OCI-M2 (cell line): Measurements from ENCODE around the gene CTDP1.
"Not testable (repeated sequence)": the region's sequence is repeated elsewhere in the genome, so short reads cannot be mapped to it uniquely, and the experiment has no call there.

ENCODE experiments used
- DNase-seq: peaks from one replicate; lab custom pipeline; 2025; ENCODE audit not compliant: unreplicated experiment; lab: John Stamatoyannopoulos, UW

CTDP1 gene

DNA sequence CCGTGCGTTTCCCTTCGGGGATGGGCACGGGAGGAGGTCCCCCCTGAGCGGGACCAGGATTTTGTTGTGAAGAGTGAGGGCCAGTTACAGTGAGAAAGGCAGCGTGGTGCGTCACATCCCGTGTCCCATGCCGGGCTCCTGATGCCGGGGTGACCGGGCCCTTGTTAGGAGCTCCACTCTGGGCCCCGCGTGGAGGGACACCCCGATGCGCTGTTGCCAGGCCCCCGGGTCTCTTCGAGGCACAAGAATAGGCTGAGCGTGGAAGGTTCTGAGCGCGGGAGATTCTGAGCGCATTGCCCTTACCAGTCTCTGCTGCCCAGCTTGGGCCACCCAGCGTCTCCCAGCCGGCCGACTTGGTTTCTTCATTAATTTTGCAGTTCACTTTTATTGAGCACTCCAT is 17.6 kb downstream of the CTDP1 start:
- DNase-seq, result no peak

DNA sequence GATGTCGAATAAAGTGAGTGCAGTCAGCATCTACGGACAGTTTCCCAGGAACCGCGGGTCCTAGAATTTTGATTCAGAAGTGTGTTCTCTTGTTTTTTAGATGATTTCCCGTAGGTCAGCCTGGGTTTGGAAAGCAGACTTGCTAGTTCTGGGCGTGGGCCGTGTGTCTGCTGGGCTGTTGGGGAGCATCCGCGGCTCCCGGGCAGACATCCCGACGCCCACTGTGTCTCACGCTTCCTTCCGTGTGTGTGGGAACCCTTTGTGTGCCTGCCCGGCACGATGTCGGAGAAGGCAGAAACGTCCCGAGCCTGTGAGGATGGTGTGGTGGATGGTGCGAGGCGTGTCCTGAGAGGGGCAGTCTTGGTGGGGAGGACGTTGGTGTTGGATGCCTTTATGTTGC is 18.4 kb downstream of the CTDP1 start:
- DNase-seq, result no peak

DNA sequence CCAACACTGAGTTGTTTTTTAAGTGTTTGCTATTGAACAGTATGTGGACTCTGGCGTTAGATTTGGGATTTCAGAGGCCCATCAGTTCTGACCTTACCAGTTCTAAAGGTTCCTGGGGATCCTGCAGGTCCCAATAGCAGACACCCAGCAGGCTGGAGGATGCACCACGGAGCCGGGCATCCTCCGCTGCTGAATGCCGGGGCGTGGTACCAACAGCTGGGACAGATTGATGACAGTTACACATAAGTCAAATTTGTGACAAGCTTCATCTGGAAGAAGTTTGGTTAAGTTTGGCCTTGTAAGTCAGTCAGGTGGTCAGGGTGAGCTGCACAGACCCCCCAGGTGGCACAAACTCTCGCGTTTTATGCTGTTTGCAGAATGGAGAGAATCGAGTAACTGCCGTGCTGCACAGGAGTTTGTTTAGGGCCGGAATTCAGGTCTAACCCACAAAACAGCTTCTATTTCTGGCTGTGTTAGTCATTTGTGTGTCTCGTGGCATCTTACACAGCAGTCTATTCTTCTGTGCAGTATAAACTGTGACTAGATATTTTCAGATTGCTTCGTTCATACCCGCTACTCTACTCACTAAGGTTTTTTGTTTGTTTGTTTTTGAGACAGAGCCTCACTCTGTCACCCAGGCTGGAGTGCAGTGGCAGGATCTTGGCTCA is 19.2 kb downstream of the CTDP1 start:
- no peak for DNase-seq

DNA sequence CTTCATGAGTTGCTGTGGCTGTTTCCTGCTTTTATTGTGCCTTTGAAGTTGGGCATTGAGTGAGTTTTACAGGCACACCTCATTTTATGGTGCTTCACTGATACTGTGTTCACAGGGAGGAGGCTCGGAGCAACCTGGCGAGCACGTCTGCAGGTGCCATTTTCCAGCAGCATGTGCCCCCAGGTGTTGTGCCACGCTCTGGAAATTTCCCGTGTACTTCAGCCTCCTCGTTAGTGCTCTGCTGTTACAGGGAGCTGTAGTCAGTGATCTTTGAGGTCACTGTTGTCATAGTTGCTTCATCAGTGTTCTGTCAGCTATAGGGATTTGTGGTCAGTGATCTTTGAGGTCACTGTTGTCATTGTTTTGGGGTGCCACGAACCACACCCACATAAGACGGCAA is 20.1 kb downstream of the CTDP1 start:
- no peak for DNase-seq

DNA sequence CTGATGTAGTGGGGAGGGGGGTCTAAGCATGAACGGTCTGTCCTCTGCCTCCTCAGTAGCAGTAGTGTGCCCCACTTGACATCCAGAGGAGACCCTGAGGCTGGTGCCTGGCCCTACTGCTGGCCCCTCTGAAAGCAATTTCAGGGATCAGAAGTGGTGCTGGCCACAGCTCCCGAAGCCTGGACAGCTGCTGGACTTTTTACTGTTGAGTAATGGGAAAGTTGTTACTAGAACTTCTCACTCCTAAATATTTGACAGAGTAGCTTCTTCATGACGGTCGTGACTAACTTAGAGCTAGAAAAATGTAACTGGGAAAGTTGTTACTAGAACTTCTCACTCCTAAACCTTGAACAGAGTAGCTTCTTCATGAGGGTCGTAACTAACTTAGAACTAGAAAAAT is 23.3 kb downstream of the CTDP1 start:
- no peak for DNase-seq

DNA sequence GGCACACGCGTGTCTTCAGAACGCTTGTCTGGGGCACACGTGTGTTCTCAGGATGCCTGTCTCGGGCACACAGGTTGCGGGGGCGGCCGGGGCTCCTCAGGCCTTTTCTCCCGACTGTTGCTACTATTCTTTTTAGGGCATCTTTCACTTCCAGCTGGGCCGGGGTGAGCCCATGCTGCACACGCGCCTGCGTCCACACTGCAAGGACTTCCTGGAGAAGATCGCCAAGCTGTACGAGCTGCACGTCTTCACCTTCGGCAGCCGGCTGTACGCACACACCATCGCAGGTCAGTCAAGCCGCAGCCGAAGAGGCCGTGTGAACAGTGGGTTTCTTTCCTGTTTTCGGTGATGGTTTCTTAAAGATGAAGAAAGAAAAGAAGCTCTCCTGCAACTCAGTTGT is 25.0 kb downstream of the CTDP1 start:
- DNase-seq, result no peak

DNA sequence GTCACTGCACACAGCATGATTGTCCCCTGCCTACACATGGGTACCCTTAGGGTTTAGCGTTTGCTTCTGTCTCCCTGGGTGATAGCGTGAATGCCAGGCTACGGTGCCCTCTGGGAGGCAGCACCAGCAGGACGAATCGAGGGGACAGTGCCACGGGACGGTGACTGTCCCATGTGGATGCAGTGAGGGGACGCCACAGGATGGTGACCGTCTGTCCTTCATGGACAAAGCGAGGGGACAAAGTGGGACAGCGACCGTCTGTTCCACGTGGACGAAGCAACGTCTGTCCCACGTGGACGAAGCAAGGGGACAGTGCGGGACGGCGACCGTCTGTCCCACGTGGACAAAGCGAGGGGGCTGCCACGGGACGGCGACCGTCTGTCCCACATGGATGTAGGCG is 25.7 kb downstream of the CTDP1 start:
- DNase-seq, result no peak

DNA sequence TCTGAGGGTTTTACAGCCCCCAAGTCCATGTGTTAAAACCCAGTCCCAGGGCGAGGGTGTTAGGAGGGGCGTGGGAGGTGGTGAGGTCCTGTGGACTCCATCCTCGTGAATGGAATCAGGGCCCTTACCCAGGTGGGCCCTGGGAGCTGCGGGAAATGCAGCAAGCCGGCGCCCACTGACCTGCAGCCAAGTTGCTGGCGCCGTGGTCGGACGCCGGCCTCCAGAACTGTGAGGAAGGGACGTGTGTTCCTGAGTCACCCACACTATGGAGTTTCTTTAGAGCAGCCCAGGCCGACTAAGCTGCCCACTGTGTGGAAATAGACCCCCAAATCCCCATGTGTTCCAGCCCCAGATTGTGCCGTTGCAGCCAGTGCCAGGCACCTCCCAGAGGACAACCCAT is 26.4 kb downstream of the CTDP1 start:
- no peak for DNase-seq

DNA sequence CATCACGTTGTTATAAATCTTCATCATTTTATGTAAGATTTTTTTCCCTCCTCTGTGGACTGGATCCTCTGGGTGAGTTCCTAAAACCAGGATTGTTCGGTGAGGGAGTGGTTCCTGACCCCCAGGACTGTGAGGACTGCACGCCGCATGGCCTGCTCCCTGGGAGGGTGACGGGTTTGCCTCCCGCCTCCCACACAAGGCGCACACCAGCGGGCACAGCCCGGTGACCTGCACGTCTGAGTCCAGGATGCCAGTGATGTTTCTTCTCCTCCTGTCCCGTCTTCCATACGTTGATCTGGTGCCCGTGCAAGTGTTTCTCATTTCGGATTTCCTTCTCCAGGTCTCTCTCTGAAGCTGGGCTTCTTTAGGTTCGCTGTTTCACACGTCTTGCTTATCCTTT is 27.1 kb downstream of the CTDP1 start:
- DNase-seq, result no peak

DNA sequence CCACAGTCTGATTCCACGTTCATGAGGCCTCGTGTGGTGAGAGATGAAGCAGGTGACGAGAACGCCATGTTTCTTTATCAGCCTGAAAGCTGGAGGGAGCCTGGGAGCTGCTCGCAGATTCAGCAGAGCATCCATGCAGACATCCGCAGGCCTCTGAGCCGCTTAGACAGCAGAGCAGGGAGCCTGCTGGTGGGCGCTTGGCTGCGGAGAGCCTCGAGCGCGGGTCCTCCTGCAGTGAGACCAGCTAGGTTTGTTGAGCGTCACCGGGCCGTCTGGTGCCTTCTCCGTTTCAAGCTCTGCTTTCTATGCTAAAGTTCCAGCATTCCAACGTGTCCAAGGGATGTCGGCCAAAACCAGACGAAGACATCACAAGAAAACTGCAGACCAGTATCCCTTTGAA is 27.6 kb downstream of the CTDP1 start:
- no peak for DNase-seq

DNA sequence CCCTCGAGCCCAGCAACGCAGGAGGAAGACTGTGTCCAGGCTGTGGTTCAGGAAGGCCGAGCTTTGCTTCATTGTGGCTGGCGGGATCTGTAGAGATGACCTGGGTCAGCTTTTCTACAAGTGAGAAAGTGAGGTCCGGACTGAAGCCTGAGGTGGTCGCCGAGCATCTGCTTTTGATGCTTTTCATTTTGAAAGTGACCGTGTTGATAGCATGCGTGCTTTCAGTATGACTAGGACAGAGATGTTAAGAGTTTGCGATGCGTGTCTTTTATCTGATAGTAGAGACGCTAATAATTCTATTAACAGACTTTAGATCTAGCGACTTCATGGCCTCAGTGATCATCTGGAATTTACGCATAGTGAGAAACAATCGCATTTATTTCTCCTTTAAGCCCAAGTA is 28.1 kb downstream of the CTDP1 start:
- no peak for DNase-seq

DNA sequence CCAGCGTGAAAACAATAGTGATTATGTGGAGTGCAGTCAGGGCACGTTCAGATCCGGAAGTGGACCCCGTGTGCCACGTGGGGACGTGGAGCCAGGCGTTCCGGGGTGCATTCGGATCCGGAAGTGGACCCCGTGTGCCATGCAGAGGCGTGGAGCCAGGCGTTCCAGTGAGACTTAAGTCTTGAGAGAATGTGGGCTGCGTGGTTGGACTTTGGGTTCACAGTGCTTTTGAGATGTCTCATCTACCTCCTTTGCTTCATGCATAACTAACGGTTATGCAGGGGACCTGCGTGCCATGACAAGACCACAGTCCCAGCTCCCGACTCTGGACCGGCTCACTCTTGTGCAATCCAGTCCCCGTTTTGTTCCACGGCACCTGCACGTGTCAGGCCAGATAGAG is 28.8 kb downstream of the CTDP1 start:
- DNase-seq, result no peak

DNA sequence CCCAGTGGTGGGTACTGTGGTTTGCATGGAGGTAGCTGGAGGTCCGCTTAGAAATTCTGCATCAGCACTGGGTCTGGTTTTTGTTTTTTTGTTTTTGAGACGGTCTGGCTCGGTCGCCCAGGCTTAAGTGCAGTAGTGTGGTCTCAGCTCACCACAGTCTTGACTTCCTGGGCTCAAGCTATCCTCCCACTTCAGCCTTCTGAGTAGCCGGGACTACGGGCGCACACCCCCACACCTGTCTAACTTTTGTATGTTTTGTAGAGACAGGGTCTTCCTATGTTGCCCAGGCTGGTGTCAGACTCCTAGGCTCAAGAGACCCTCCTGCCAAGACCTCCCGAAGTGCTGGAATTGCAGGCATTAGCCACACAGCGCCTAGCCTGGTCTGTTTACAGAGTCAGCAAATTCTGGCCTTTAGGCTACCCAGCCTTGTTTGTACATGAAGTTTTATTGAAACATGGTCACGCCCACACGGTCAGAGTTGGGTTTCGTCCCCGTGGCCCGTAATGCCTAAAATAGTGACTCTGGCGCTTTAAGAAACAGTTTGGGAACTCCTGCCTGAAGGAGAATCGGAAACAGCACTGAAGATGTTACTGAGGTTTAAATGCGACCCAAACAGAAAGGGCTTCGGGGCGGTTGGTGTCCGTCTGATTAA is 32.7 kb downstream of the CTDP1 start:
- no peak for DNase-seq

DNA sequence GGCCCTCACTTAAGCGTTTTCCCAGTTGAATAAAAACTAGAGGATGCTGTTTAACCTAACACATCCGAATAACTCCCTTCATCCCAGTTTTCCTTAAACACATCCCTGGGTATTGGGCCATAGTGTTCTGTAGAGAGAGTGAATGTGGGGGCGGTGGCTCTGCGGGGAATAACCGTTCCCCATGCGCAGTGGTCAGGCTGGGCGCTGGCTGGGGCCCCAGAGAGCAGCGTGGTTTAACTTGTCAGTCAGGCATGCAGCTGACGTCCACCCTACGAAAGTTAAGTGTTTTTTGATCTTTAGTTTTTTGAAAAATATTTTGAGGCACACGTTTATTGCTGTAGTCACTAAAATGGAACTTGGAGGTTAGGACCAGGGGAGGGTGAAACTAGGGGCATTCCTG is 33.7 kb downstream of the CTDP1 start:
- no peak for DNase-seq

DNA sequence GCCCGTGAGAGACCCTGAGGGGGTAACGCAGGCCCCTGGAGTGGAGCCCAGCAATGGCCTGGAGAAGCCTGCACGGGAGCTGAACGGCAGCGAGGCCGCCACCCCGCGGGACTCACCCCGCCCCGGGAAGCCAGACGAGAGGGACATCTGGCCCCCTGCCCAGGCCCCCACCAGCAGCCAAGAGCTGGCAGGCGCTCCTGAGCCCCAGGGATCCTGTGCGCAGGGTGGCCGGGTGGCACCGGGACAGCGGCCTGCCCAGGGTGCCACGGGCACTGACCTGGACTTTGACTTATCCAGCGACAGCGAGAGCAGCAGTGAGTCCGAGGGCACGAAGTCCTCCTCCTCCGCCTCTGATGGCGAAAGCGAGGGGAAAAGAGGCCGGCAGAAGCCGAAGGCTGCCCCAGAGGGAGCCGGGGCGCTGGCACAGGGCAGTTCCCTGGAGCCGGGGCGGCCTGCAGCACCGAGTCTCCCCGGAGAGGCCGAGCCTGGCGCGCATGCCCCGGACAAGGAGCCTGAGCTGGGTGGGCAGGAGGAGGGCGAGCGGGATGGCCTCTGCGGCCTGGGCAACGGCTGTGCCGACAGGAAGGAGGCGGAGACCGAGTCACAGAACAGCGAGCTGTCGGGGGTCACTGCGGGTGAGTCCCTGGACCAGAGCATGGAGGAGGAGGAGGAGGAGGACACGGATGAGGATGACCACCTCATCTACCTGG is 35.1 kb downstream of the CTDP1 start:
- no peak for DNase-seq

DNA sequence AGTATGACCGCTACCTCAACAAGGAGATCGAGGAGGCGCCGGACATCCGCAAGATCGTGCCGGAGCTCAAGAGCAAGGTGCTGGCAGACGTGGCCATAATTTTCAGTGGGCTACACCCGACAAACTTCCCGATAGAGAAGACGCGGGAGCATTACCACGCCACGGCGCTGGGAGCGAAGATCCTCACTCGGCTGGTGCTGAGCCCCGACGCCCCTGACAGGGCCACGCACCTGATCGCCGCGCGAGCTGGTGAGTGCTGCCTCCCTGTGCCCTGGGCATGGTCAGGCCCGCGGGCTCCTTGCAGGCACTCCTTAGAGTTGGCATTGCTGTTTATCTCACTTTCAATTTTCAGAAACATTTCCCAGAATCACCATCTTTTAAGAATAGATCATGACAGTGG is 35.7 kb downstream of the CTDP1 start:
- DNase-seq, result no peak

DNA sequence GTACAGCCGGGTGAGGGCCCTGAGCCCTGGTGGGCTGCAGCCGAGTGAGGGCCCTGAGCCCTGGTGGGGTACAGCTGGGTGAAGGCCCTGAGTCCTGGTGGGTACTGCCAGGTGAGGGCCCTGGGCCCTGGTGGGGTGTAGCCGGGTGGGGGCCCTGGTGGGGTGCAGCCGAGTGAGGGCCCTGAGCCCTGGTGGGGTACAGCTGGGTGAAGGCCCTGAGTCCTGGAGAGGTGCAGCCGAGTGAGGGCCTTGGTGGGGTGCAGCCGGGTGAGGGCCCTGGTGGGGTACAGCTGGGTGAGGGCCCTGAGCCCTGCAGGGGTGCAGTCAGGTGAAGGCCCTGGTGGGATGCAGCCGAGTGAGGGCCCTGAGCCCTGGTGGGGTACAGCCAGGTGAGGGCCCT is 37.5 kb downstream of the CTDP1 start:
- DNase-seq, result no peak

DNA sequence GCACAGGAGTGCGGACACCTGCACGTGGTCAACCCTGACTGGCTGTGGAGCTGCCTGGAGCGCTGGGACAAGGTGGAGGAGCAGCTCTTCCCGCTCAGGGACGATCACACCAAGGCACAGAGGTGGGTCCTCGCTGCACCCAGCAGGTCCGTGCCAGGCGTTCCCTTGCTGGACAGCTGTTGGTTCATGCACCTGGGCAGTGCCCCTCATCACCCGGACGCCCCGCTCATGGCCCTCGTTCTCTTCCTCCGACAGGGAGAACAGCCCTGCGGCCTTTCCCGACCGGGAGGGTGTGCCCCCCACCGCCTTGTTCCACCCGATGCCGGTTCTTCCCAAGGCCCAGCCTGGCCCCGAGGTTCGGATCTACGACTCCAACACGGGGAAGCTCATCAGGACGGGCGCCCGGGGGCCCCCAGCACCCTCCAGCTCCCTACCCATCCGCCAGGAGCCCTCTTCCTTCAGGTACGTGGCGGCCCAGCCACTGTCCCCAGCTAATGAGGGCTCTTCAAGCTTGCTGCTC is 38.0 kb downstream of the CTDP1 start:
- no peak for DNase-seq

DNA sequence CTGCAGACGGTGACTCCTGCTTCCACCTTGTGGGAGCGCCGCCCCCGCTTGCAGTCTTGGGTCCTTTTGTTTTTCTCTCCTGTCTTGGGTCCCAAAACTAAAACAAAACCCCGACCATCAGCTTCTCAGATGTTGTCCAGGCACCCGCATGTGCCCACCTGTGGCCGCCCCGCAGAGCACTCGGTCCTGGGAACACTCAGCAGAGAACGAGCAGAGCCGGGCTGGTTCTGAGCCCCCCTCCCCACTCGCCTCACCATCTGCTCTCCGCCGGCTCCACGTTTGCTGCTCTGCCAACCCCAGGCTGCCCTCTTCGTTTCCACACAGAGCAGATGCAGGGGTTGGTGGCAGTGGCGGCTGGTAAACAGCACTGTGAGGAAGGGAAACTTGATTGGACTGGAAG is 38.5 kb downstream of the CTDP1 start:
- no peak for DNase-seq

DNA sequence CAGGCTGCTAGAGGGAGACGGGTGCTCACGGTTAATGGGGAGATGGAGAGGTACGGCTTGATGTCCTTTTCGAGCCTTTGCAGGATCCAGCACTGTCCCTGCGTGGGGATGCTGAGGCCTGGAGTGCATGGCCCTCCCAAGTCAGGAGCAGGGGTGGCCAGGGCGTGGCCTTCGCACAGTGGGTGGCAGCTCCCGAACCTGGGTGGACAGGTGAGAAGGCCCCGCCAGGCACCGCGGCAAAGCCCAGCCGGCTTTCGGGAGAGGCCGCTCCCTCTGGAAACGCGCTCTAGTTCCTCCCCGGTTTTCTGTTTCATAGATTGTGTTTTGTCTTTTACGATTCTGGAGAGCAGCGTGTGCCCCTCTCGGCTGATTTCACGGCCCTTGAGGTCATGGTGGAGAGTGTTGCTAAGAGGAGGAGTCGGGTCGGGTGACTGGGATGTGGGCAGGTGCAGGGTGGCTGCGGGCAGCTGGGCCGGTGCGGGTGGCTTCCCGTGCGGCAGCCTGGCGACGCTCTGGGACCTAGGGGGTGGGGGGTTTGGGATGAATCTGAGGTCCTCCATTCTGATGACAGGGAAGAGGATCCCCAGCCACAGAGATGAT is 39.4 kb downstream of the CTDP1 start:
- DNase-seq, result no peak

DNA sequence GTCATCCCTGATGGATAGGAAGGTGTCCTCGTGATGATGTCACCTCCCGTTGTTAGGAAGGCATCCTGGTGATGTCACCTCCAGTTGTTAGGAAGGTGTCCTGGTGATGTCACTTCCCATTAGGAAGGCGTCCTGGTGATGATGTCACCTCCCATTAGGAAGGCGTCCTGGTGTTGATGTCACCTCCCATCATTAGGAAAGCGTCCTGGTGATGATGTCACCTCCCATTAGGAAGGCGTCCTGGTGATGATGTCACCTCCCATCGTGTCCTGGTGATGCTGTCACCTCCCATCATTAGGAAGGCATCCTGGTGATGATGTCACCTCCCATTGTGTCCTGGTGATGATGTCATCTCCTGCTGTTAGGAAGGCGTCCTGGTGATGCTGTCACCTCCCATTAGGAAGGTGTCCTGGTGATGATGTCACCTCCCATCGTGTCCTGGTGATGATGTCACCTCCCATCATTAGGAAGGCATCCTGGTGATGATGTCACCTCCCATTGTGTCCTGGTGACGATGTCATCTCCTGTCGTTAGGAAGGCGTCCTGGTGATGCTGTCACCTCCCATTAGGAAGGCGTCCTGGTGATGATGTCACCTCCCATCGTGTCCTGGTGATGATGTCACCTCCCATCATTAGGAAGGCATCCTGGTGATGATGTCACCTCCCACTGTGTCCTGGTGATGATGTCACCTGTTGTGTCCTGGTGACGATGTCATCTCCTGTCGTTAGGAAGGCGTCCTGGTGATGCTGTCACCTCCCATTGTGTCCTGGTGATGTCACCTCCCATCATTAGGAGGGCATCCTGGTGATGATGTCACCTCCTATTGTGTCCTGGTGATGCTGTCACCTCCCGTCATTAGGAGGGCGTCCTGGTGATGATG is 40.1 kb downstream of the CTDP1 start:
- not testable (repeated sequence) for DNase-seq
